Bronchial smooth muscle cell (primary cell): ENCODE results near the gene KRIT1. TPM values are rescaled to one million over a fixed set of nuclear protein-coding genes. Genes with fewer than 3 reads are reported as not detected.

Source experiments
- total RNA-seq: library from RNA; depleted of rRNA; stranded (reverse); fragments of >200 nt; gene quantifications from 2 replicates; pipeline ENCODE4 v1.2.1, GENCODE V29; 2014

The KRIT1 gene
- 28.9 and 40.2 TPM in 2 replicates for total RNA-seq

DNA sequence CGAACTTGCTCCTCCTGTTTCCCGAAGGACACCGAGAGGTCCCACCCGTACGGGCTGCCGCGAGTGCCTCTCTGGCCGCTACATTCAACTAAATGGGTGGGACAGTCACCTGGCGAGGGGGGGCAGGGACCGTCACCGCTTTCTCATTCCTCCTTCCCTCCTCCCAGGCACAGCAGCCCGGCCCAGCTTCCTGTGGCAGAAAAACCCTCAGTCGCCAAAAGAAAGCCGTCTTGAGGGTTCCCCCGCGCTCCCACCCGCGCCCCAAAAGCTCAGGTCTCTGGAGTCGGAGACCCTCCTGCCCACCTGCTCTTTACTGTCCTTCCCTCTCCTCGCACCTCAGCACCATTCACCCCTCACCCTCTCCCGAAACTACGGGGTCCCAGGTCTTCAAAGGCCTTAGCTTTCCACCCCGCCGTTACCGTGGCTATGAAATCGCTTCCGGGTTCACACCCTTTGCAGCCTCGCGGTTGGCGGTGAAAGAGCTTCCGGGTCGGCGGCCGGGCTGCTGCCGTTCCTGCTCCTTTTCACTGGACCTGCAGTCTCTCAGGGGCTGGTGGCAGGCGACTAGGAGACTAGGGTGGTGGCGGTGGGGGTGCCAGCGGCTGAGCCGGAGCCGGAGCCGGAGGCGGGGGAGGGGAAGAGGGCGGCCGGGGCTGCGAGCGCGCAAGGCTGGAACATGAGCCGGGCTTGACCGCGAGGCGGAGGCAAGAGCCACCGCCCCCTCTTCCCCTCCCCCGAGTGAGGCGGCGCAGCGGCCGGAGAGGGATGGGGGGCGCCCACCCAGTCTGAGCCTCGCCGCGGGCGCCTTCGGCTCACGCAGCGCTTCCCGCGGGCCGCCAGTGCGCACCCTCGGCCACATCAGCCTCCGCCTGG lies at the start of gene KRIT1, which contains the start of gene ANKIB1:
KRIT1 (minus strand) TSS at position 428 of the 873 bp plus-strand sequence. CDS start 3,779 bp downstream, outside the sequence.
ANKIB1 (plus strand) TSS at position 488 of the 873 bp plus-strand sequence. CDS start 49,005 bp downstream, outside the sequence.

DNA sequence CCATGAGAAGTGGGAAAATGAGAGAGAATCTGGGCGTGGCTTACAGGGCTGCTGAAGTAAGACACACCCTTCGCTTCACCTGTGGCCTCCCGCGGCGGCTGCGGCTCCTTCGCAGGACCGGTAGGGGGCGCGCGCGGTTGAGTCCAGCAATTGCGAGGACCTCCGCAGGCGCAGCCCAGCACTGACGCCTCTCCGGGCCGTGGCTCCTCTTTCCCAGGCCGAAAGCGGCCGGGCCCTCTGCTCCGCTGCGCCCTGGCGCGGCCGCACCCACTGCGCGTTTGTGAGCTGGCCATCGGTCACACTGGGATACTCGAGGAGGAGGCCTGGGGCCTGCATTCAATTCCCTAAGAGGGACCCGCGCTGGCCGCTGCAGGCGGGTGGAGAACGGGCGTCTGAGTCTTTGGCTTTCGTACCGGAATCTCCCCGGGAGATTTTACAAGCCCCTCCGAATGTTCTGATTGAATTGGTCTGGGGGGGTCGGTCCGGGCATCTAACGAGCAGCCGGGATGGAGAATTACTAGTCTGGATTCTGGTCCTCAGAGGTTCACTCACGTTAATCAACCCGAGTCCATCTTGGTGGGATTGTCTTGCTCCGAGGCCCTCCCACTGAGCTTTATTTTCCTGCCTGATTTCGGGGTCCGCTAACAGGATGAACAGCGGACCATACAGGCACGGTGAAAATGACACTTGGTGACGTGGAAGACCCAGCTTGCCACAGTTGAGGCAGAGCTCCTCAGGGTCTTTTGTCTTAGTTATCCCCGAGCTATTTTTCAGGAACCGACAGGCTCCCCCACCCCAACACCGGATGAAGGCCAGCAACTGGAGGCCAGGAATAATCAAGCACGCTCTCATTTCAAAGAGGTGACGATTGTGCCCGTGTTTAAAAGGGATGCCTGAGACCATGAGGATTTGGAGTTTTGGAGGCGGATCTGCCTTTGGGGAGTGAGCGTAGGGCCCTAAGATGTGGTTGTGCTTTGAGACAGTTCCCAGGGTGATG lies 66.5 kb downstream of the KRIT1 start, which contains the start of gene LRRD1:
LRRD1 (minus strand) TSS at position 215 of the 997 bp plus-strand sequence. CDS start 13,940 bp downstream, outside the sequence.

Other genes with a start within 250 kb of the KRIT1 start
- gene CYP51A1, start 111.4 kb downstream of the KRIT1 start, total RNA-seq, result 111 and 154 TPM in 2 replicates
- gene LRRD1, start 66.8 kb downstream of the KRIT1 start, total RNA-seq, result under 0.01 TPM in 1 of 2 replicates, not detected in the other
- gene ANKIB1, start 60 bp upstream of the KRIT1 start, total RNA-seq, result 39.0 and 41.3 TPM in 2 replicates
- gene GATAD1, start 201.6 kb upstream of the KRIT1 start, total RNA-seq, result 13.7 and 23.0 TPM in 2 replicates
- not detected in 2 replicates for gene ERVW-1, start 232.0 kb upstream of the KRIT1 start, total RNA-seq